CD4-positive, alpha-beta T cell treated with Interleukin-6 for 4 hours (primary cell): ENCODE measurements around the gene PLD2.
"Not testable (repeated sequence)": the region's sequence is repeated elsewhere in the genome, so short reads cannot be mapped to it uniquely, and the experiment has no call there.

Source experiments
- DNase-seq: peaks from one replicate; pipeline ENCODE4 v3.0.0-alpha.2; 2020; ENCODE audit warnings: mixed read lengths

The PLD2 gene

GRCh38 chr17:4834681-4835020 is 27.7 kb downstream of the PLD2 start:
- DNase-seq, result no peak

- no peak for DNase-seq
Measured at GRCh38 chr17:4836221-4836620, 29.3 kb downstream of the PLD2 start.

GRCh38 chr17:4837471-4838308 is 30.7 kb downstream of the PLD2 start:
- no peak for DNase-seq

- DNase-seq, result no peak
Measured at GRCh38 chr17:4838309-4838785, 31.4 kb downstream of the PLD2 start.

- DNase-seq, result no peak
Measured at GRCh38 chr17:4839221-4839620, 32.3 kb downstream of the PLD2 start.

- no peak for DNase-seq
Measured at GRCh38 chr17:4839965-4840892, 33.3 kb downstream of the PLD2 start.

GRCh38 chr17:4840893-4841242 is 33.9 kb downstream of the PLD2 start:
- no peak for DNase-seq

- DNase-seq, result no peak
Measured at GRCh38 chr17:4842376-4842775, 35.4 kb downstream of the PLD2 start.

- DNase-seq, result no peak
Measured at GRCh38 chr17:4843321-4844000, 36.5 kb downstream of the PLD2 start.

- no peak for DNase-seq
Measured at GRCh38 chr17:4845118-4845517, 38.2 kb downstream of the PLD2 start.

GRCh38 chr17:4846635-4847390 is 39.9 kb downstream of the PLD2 start:
- DNase-seq, result no peak

- no peak for DNase-seq
Measured at GRCh38 chr17:4849011-4849536, 42.1 kb downstream of the PLD2 start.

GRCh38 chr17:4850246-4850645 is 43.3 kb downstream of the PLD2 start:
- no peak for DNase-seq

GRCh38 chr17:4851084-4851483 is 44.1 kb downstream of the PLD2 start:
- DNase-seq, result no peak

- DNase-seq, result peak; percentile 12
Measured at GRCh38 chr17:4852567-4853207, 45.7 kb downstream of the PLD2 start.

GRCh38 chr17:4853208-4853671 is 46.3 kb downstream of the PLD2 start:
- DNase-seq, result peak; percentile 12

GRCh38 chr17:4854111-4854681 is 47.2 kb downstream of the PLD2 start:
- DNase-seq, result no peak

- DNase-seq, result no peak
Measured at GRCh38 chr17:4856271-4856936, 49.5 kb downstream of the PLD2 start.

- DNase-seq, result no peak
Measured at GRCh38 chr17:4856937-4857314, 50.0 kb downstream of the PLD2 start.

- not testable (repeated sequence) for DNase-seq
Measured at GRCh38 chr17:4857347-4857746, 50.4 kb downstream of the PLD2 start.
